A673 (cell line): Measurements from ENCODE around the gene UBALD1. TPM values are rescaled to one million over a fixed set of nuclear protein-coding genes. Genes with fewer than 3 reads are reported as not detected.

Source experiments
- BruUV-seq: library from RNA; stranded (reverse); fragments of 400-500 nt; replicated peaks from 2 replicates; lab custom pipeline; 2021; lab: Mats Ljungman, UMichigan
- CTCF ChIA-PET: fragments of 300-600 bp; sonication (Branson Sonifier 250); formaldehyde crosslinking; loops from one replicate; lab custom pipeline; 2022; ENCODE audit warnings: antibody characterized with exemption; lab: Charles Lee
- POLR2A ChIA-PET: fragments of 300-600 bp; sonication (Branson Sonifier 250); formaldehyde crosslinking; loops from one replicate; lab custom pipeline; 2022; ENCODE audit warnings: antibody characterized with exemption; ENCODE audit not compliant: low non-redundant PET; lab: Charles Lee
- DNase-seq: peaks from one replicate; pipeline ENCODE4 v3.0.0-alpha.2; 2015; ENCODE audit warnings: low spot score
- H3K27ac ChIP-seq: fragments of 200-600 bp; sonication (generic); 2 replicates; pipeline ENCODE4 v1.5.1; 2016; ENCODE audit warnings: mixed run types, low read depth, mild to moderate bottlenecking, mixed read lengths, antibody characterized with exemption, low read length; ENCODE audit not compliant: poor library complexity, severe bottlenecking
- H3K27me3 ChIP-seq: fragments of 200-600 bp; sonication (generic); replicated peaks from 2 replicates; pipeline ENCODE4 v1.6.1; 2017; ENCODE audit warnings: mixed run types, low read depth, mild to moderate bottlenecking, mixed read lengths, antibody characterized with exemption, low read length; ENCODE audit not compliant: insufficient read depth, poor library complexity
- H3K36me3 ChIP-seq: fragments of 200-600 bp; sonication (generic); 2 replicates; pipeline ENCODE4 v1.6.1; 2016; ENCODE audit warnings: mixed run types, mild to moderate bottlenecking, mixed read lengths, antibody characterized with exemption, low read length; ENCODE audit not compliant: insufficient read depth, poor library complexity, severe bottlenecking
- H3K4me1 ChIP-seq: fragments of 200-600 bp; sonication (generic); 2 replicates; pipeline ENCODE4 v1.6.1; 2017; ENCODE audit warnings: mixed run types, mild to moderate bottlenecking, mixed read lengths, antibody characterized with exemption, low read length; ENCODE audit not compliant: insufficient read depth, poor library complexity, severe bottlenecking
- H3K4me3 ChIP-seq: fragments of 200-600 bp; sonication (generic); 2 replicates; pipeline ENCODE4 v1.5.1; 2016; ENCODE audit warnings: low read depth, mixed run types, mild to moderate bottlenecking, mixed read lengths, low read length; ENCODE audit not compliant: poor library complexity, severe bottlenecking
- H3K9me3 ChIP-seq: fragments of 200-600 bp; sonication (generic); 2 replicates; pipeline ENCODE4 v1.6.1; 2016; ENCODE audit warnings: mixed run types, low read depth, mild to moderate bottlenecking, mixed read lengths, antibody characterized with exemption, low read length; ENCODE audit not compliant: poor library complexity, severe bottlenecking
- EZH2 ChIP-seq: fragments of 200-600 bp; sonication (generic); IDR thresholded peaks from 2 replicates; pipeline ENCODE4 v1.6.1; 2017; ENCODE audit warnings: borderline replicate concordance, low read depth, mild to moderate bottlenecking, mixed read lengths, antibody characterized with exemption, low read length; ENCODE audit not compliant: poor library complexity, severe bottlenecking
- intact Hi-C: fragments of 100-400 bp; cut with micrococcal nuclease; formaldehyde crosslinking; loops from one replicate; pipeline ENCODE4 v1.10.0; 2022; ENCODE audit not compliant: unreplicated experiment
- total RNA-seq: library from RNA; stranded (reverse); gene quantifications from 2 replicates; pipeline ENCODE4 v1.2.3, GENCODE V29; 2021
- TF ChIP-seq, protein P1 (sequence below): fragments of 300-800, 200-600 bp; sonication (generic); conservative IDR thresholded peaks from 2 replicates; pipeline ENCODE4 v1.5.1; 2017; ENCODE audit warnings: low read depth, mild to moderate bottlenecking, antibody characterized with exemption, low read length, moderate library complexity, mixed read lengths

Gene UBALD1
- total RNA-seq, 1 experiment from 2014 or later, result 36.5 TPM

DNA sequence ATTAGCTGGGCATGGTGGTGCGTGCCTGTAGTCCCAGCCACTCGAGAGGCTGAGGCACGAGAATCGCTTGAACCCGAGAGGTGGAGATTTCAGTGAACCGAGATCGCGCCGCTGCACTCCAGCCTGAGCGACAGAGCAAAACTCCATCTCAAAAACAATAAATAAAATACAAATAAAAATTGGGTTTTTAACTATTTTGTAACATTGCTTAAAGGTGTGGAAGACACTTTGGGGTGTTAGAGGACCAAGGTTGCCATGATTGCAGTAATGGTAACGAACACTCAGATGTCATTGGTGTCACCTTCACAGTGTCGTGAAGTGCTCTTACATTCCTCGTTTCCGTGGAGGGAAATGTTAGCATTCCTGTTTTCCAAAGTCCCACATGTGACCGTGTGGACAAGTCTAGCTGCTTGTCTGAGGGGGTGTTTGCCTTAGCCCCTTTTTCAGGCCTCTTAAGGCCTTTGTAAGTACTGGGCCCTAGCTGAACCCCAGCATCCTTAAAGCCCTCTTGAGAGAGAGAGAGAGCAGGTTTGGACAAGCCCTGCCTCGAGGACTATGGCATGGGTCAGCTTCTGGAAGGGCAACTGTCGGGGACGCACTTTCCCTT lies 49.9 kb downstream of the UBALD1 start:
- POLR2A ChIA-PET, result no interaction called here
- CTCF ChIA-PET, result no interaction called here
- no TSS peak for BruUV-seq

DNA sequence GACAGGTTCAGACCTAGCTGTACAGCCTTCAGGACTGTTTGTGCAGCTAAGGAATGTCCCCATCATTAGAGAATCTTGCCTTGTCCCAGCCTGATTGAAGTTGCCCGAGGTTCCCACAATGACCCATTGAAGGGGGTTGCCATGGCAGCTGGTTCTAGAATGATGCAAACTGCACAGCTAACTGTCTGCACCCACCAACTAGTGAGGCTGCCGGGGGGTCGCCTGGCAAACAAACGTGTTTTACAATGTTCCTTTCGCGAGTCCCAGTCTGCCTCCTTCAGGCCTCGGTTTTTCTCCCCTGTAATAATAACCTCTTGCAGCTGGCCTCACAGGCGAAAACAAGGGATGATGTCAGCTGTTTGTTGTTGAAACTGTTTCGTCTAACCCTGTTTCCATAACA lies 53.1 kb downstream of the UBALD1 start:
- no peak overlapping the region for H3K4me3 ChIP-seq
- ChIA-PET POLR2A (no interaction called here), CTCF (no interaction called here)
- H3K36me3 ChIP-seq, result no peaks in the 10 kb centered on the region
- no peak for DNase-seq
- intact Hi-C loops, result no loop called here
- no peak overlapping the region for H3K27ac ChIP-seq
- no peaks in the 10 kb centered on the region for H3K9me3 ChIP-seq
- no peak for TF ChIP-seq EZH2
- TF ChIP-seq, protein P1, sequence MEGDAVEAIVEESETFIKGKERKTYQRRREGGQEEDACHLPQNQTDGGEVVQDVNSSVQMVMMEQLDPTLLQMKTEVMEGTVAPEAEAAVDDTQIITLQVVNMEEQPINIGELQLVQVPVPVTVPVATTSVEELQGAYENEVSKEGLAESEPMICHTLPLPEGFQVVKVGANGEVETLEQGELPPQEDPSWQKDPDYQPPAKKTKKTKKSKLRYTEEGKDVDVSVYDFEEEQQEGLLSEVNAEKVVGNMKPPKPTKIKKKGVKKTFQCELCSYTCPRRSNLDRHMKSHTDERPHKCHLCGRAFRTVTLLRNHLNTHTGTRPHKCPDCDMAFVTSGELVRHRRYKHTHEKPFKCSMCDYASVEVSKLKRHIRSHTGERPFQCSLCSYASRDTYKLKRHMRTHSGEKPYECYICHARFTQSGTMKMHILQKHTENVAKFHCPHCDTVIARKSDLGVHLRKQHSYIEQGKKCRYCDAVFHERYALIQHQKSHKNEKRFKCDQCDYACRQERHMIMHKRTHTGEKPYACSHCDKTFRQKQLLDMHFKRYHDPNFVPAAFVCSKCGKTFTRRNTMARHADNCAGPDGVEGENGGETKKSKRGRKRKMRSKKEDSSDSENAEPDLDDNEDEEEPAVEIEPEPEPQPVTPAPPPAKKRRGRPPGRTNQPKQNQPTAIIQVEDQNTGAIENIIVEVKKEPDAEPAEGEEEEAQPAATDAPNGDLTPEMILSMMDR, result no peak
- no peaks in the 10 kb centered on the region for H3K27me3 ChIP-seq
- no peaks in the 10 kb centered on the region for H3K4me1 ChIP-seq
- no TSS peak for BruUV-seq

More for the DNA sequence above, 49.9 kb downstream of the UBALD1 start:
- intact Hi-C loops, result no loop called here
- DNase-seq, result no peak
- H3K27ac ChIP-seq, result no peak overlapping the region
- no peaks in the 10 kb centered on the region for H3K4me1 ChIP-seq
- no peaks in the 10 kb centered on the region for H3K9me3 ChIP-seq
- no peaks in the 10 kb centered on the region for H3K27me3 ChIP-seq
- no peak overlapping the region for H3K4me3 ChIP-seq
- TF ChIP-seq, protein P1, result no peak
- no peak for TF ChIP-seq EZH2
- H3K36me3 ChIP-seq, result no peaks in the 10 kb centered on the region

Other genes with a start within 250 kb of the UBALD1 start
- 5.4 and 6.6 TPM in 2 replicates for gene VASN, start 243.0 kb downstream of the UBALD1 start, total RNA-seq
- 24.4 and 31.2 TPM in 2 replicates for gene CORO7, start 198.3 kb downstream of the UBALD1 start, total RNA-seq
- 101 and 105 TPM in 2 replicates for gene DNAJA3, start 189.0 kb downstream of the UBALD1 start, total RNA-seq
- gene NMRAL1, start 140.3 kb downstream of the UBALD1 start, total RNA-seq, result 85.8 and 98.8 TPM in 2 replicates
- gene HMOX2, start 138.5 kb downstream of the UBALD1 start, total RNA-seq, result 59.4 and 63.0 TPM in 2 replicates
- 12.8 and 14.4 TPM in 2 replicates for gene CDIP1, start 76.1 kb downstream of the UBALD1 start, total RNA-seq
- gene C16orf96, start 58.5 kb downstream of the UBALD1 start, total RNA-seq, result not detected in 2 replicates
- gene MGRN1, start 9.9 kb upstream of the UBALD1 start, total RNA-seq, result 54.6 and 61.4 TPM in 2 replicates
- 29.7 and 33.8 TPM in 2 replicates for gene NUDT16L1, start 78.7 kb upstream of the UBALD1 start, total RNA-seq
- gene ANKS3, start 119.4 kb upstream of the UBALD1 start, total RNA-seq, result 26.9 and 30.3 TPM in 2 replicates
- gene DNAAF8, start 119.6 kb upstream of the UBALD1 start, total RNA-seq, result 0.15 and 0.72 TPM in 2 replicates
- 16.8 and 19.1 TPM in 2 replicates for gene ZNF500, start 152.3 kb upstream of the UBALD1 start, total RNA-seq
- not detected in 2 replicates for gene SEPTIN12, start 173.5 kb upstream of the UBALD1 start, total RNA-seq
- not detected in 2 replicates for gene SMIM22, start 180.5 kb upstream of the UBALD1 start, total RNA-seq
- gene ROGDI, start 187.7 kb upstream of the UBALD1 start, total RNA-seq, result 2.9 and 3.3 TPM in 2 replicates
- 121 and 128 TPM in 2 replicates for gene GLYR1, start 232.4 kb upstream of the UBALD1 start, total RNA-seq
- 45.6 and 51.0 TPM in 2 replicates for gene UBN1, start 232.6 kb upstream of the UBALD1 start, total RNA-seq